ENCODE results near the gene FGFR3.

The FGFR3 gene

DNA sequence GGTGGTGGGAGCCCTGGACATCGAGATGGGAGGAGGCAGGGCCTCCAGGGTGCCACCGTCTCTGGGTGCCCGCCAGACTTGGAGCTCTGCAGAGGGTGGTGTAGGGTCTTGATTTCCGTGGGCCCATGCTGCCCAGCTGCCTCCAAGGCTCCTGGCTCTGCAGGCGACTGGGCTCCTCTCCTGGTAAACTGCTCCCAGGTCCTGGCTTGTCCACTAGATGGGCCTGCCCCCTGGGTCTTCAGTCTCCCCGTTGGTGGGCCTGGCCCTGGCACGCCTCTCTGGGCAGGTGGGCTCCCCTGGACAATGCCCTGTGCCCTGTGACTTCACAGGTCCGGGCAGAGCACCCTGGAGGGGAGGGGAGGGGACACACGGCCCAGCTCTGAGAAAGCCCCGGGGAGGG lies 7.7 kb downstream of the FGFR3 start:
- Histone ChIP-seq H2AFZ (ENCODE audit: low read depth, low read length) (no peak overlapping the region), H3K4me3 (ENCODE audit: low read length) (no peak overlapping the region), H3K27me3 (ENCODE audit: insufficient read depth, low read length) (no peaks in the 10 kb centered on the region)

DNA sequence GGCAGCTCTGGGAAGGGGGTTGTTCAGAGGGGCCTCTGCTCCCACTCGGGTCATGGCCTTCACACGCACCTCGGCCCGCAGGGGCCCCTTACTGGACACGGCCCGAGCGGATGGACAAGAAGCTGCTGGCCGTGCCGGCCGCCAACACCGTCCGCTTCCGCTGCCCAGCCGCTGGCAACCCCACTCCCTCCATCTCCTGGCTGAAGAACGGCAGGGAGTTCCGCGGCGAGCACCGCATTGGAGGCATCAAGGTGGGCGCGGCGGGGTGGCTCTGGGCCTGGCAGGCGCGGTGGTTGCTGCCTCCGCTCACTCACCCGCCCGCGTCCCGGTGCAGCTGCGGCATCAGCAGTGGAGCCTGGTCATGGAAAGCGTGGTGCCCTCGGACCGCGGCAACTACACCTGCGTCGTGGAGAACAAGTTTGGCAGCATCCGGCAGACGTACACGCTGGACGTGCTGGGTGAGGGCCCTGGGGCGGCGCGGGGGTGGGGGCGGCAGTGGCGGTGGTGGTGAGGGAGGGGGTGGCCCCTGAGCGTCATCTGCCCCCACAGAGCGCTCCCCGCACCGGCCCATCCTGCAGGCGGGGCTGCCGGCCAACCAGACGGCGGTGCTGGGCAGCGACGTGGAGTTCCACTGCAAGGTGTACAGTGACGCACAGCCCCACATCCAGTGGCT lies 8.3 kb downstream of the FGFR3 start:
- Histone ChIP-seq H2AFZ (ENCODE audit: low read depth, low read length) (no peak overlapping the region), H3K4me1 (ENCODE audit: insufficient read depth, low read length) (peaks cover 13% of the 10 kb centered on the region), H3K9me3 (ENCODE audit: low read length) (no peaks in the 10 kb centered on the region), H3K36me3 (ENCODE audit: insufficient read depth, low read length) (peaks cover 85% of the 10 kb centered on the region), H3K4me3 (ENCODE audit: low read length) (no peak overlapping the region), H3K27me3 (ENCODE audit: insufficient read depth, low read length) (no peaks in the 10 kb centered on the region)

More for the DNA sequence above, 7.7 kb downstream of the FGFR3 start:
- Histone ChIP-seq H3K9me3 (ENCODE audit: low read length) (no peaks in the 10 kb centered on the region), H3K4me1 (ENCODE audit: insufficient read depth, low read length) (peaks cover 19% of the 10 kb centered on the region), H3K36me3 (ENCODE audit: insufficient read depth, low read length) (peaks cover 79% of the 10 kb centered on the region)

DNA sequence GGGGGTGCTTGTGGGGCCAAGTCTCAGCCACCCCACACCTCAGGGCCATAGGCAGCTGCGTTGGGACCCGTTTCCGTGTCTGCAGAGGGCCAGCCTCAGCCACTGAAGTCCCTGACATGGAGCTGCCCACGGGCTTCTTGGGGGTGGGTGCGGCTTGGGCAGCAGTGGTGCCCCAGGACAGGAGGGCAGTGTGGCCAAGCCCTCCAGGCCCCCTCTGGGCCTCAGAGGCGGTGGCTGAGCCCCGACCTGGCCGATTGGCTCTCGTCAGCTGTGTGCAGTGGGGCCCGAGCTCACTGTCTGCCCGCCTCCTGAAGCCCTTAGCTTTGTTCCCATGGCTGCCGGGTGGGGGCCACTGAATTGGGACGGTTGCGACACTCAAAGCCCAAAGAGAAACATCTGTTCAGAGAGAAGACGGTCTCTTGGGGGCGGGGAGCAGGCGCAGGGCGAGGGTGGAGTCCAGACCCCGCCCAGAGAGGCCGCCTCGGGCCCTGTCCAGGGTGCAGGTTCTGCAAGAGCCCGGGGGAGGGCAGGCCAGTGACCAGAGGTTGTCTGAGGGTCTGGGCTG lies 9.1 kb downstream of the FGFR3 start:
- Histone ChIP-seq H2AFZ (ENCODE audit: low read depth, low read length) (no peak overlapping the region), H3K36me3 (ENCODE audit: insufficient read depth, low read length) (peaks cover 82% of the 10 kb centered on the region), H3K4me3 (ENCODE audit: low read length) (no peak overlapping the region), H3K27me3 (ENCODE audit: insufficient read depth, low read length) (no peaks in the 10 kb centered on the region), H3K9me3 (ENCODE audit: low read length) (no peaks in the 10 kb centered on the region), H3K4me1 (ENCODE audit: insufficient read depth, low read length) (peaks cover 5% of the 10 kb centered on the region)

DNA sequence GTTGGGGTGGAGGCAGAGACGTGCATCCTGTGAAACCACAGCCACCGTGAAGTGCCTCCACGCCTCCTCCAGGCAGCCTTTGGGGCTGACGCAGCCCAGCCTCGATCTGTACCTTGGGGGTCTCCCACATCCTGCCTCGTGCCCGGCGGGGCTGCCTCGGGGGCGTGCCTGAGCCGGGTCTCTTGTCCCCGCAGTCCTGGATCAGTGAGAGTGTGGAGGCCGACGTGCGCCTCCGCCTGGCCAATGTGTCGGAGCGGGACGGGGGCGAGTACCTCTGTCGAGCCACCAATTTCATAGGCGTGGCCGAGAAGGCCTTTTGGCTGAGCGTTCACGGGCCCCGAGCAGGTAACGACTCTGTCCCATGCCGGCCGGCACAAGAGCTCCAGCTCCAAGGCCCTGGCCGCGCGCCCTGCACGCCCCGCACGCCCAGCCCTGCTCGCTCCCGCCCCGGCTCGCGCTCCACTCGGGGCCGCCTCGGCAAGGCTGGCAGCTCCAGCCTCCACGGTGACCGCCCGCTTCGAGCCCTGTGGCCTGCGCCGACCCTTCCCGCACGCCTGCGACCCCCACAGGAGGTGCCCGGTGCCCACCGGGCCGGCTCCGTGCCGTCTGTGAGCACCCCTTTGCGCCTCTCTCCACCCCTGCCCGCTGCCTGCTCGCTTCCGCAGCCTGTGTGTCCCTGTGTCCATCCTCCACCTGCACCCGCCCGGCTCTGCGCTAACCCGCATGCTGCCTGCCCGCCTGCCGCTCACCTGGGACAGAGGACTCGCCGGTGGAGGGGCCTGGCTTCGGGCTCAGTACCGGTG lies 9.8 kb downstream of the FGFR3 start:
- H3K9me3 ChIP-seq (ENCODE audit: low read length) = no peaks in the 10 kb centered on the region
- H3K4me3 ChIP-seq (ENCODE audit: low read length) = no peak overlapping the region
- H3K27me3 ChIP-seq (ENCODE audit: insufficient read depth, low read length) = no peaks in the 10 kb centered on the region
- H3K4me1 ChIP-seq (ENCODE audit: insufficient read depth, low read length) = no peaks in the 10 kb centered on the region
- H3K36me3 ChIP-seq (ENCODE audit: insufficient read depth, low read length) = peaks cover 85% of the 10 kb centered on the region
- no peak overlapping the region for H2AFZ ChIP-seq (ENCODE audit: low read depth, low read length)

DNA sequence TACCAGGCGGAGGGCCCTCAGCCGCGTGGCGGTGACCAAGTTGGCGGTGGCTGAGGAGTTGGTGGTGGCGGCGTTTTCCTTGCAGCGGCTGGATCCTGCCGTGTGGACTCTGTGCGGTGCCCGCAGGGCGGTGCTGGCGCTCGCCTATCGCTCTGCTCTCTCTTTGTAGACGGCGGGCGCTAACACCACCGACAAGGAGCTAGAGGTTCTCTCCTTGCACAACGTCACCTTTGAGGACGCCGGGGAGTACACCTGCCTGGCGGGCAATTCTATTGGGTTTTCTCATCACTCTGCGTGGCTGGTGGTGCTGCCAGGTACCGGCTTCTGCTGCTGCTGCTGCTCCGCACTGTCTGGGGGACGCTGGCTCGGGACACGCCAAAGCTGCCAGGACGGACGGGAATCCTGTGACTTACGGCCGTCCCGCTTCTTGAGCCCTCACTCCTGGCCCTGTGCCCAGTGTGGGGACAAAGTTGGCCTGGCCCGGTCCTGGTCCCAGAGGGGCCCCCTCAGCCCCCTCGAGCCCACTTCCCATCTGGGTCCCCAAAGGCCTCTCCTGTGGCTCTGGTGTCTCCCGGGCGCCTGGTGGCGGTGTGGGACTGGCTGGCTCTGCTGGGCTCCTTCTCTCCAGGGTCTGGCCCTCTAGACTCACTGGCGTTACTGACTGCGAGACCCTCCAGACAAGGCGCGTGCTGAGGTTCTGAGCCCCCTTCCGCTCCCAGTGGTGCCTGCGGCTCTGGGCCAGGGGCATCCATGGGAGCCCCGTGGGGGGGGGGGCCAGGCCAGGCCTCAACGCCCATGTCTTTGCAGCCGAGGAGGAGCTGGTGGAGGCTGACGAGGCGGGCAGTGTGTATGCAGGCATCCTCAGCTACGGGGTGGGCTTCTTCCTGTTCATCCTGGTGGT lies 10.7 kb downstream of the FGFR3 start:
- H3K27me3 ChIP-seq (ENCODE audit: insufficient read depth, low read length) = no peaks in the 10 kb centered on the region
- no peaks in the 10 kb centered on the region for H3K9me3 ChIP-seq (ENCODE audit: low read length)
- peaks cover 85% of the 10 kb centered on the region for H3K36me3 ChIP-seq (ENCODE audit: insufficient read depth, low read length)
- H3K4me3 ChIP-seq (ENCODE audit: low read length) = no peak overlapping the region
- no peak overlapping the region for H2AFZ ChIP-seq (ENCODE audit: low read depth, low read length)
- no peaks in the 10 kb centered on the region for H3K4me1 ChIP-seq (ENCODE audit: insufficient read depth, low read length)

DNA sequence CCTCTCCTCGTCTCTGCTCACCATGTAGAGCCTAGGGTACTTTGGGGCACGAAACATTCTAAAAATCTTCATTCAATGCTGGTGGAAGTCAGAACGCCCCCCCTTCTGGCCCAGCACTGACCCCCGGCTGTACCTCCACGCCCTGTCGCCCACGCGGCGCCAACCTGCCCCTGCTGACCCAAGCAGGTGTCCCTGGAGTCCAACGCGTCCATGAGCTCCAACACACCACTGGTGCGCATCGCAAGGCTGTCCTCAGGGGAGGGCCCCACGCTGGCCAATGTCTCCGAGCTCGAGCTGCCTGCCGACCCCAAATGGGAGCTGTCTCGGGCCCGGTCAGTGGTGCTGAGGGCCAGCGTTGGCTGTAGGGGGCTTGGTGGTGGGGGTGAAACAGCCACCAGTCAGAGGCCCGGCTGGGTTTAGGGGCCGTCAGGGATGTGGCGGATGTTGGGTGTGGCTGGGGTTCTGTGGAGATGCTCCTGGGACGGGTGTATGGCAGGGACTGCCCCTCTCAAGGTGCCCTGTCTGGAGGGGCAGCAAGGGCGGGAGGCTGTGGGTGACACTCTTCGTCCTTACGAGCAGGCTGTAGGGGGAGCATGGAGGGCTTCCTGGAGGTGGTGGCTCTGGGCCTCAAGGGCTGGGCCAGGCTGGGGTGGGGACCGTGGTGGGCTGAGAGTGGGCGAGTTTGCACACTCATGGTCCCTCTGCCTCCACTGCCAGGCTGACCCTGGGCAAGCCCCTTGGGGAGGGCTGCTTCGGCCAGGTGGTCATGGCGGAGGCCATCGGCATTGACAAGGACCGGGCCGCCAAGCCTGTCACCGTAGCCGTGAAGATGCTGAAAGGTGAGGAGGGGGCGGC lies 11.8 kb downstream of the FGFR3 start:
- Histone ChIP-seq H3K4me1 (ENCODE audit: insufficient read depth, low read length) (peaks cover 2% of the 10 kb centered on the region), H2AFZ (ENCODE audit: low read depth, low read length) (no peak overlapping the region), H3K9me3 (ENCODE audit: low read length) (no peaks in the 10 kb centered on the region), H3K27me3 (ENCODE audit: insufficient read depth, low read length) (no peaks in the 10 kb centered on the region), H3K4me3 (ENCODE audit: low read length) (no peak overlapping the region), H3K36me3 (ENCODE audit: insufficient read depth, low read length) (peaks cover 74% of the 10 kb centered on the region)

DNA sequence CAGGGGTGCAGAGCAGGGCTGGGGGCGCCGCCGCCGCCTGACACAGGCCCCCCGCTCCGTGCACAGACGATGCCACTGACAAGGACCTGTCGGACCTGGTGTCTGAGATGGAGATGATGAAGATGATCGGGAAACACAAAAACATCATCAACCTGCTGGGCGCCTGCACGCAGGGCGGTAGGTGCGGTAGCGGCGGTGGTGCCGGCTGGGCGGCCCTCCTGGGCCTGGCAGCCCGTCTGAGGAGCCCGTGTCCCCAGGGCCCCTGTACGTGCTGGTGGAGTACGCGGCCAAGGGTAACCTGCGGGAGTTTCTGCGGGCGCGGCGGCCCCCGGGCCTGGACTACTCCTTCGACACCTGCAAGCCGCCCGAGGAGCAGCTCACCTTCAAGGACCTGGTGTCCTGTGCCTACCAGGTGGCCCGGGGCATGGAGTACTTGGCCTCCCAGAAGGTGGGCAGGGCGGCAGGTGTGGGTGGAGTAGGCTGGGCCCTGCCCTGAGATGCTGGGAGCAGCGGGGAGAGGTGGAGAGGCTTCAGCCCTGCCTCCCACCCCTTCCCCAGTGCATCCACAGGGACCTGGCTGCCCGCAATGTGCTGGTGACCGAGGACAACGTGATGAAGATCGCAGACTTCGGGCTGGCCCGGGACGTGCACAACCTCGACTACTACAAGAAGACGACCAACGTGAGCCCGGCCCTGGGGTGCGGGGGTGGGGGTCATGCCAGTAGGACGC lies 12.6 kb downstream of the FGFR3 start:
- H3K36me3 ChIP-seq (ENCODE audit: insufficient read depth, low read length) = peaks cover 68% of the 10 kb centered on the region
- H3K4me1 ChIP-seq (ENCODE audit: insufficient read depth, low read length) = peaks cover 2% of the 10 kb centered on the region
- no peaks in the 10 kb centered on the region for H3K27me3 ChIP-seq (ENCODE audit: insufficient read depth, low read length)
- no peak overlapping the region for H3K4me3 ChIP-seq (ENCODE audit: low read length)
- H3K9me3 ChIP-seq (ENCODE audit: low read length) = no peaks in the 10 kb centered on the region
- H2AFZ ChIP-seq (ENCODE audit: low read depth, low read length) = no peak overlapping the region

DNA sequence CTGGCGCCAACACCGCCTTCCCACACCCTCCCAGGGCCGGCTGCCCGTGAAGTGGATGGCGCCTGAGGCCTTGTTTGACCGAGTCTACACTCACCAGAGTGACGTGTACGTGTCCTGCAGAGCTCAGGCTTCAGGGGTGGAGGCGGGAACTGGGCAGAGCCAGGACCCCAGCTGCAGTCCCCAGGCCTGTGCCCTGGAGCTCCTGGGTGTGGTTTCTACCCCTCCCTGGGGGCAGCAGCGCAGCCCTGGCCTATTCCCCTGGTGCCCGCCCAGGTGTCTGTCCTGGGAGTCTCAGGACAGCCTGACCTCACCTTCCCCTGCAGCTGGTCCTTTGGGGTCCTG lies 13.1 kb downstream of the FGFR3 start:
- no peaks in the 10 kb centered on the region for H3K9me3 ChIP-seq (ENCODE audit: low read length)
- H3K27me3 ChIP-seq (ENCODE audit: insufficient read depth, low read length) = no peaks in the 10 kb centered on the region
- H3K36me3 ChIP-seq (ENCODE audit: insufficient read depth, low read length) = peaks cover 62% of the 10 kb centered on the region

DNA sequence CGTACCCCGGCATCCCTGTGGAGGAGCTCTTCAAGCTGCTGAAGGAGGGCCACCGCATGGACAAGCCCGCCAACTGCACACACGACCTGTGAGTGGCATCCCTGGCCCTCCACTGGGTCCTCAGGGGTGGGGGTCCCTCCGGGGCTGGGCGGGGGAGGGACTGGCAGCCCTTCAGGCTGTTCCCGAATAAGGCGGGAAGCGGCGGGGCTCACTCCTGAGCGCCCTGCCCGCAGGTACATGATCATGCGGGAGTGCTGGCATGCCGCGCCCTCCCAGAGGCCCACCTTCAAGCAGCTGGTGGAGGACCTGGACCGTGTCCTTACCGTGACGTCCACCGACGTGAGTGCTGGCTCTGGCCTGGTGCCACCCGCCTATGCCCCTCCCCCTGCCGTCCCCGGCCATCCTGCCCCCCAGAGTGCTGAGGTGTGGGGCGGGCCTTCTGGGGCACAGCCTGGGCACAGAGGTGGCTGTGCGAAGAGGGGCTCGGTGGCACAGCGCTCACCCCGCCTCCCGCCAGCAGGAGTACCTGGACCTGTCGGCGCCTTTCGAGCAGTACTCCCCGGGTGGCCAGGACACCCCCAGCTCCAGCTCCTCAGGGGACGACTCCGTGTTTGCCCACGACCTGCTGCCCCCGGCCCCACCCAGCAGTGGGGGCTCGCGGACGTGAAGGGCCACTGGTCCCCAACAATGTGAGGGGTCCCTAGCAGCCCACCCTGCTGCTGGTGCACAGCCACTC lies 13.7 kb downstream of the FGFR3 start:
- H3K4me3 ChIP-seq (ENCODE audit: low read length) = no peak overlapping the region
- no peaks in the 10 kb centered on the region for H3K27me3 ChIP-seq (ENCODE audit: insufficient read depth, low read length)
- peaks cover 58% of the 10 kb centered on the region for H3K36me3 ChIP-seq (ENCODE audit: insufficient read depth, low read length)
- peaks cover 2% of the 10 kb centered on the region for H3K4me1 ChIP-seq (ENCODE audit: insufficient read depth, low read length)
- no peaks in the 10 kb centered on the region for H3K9me3 ChIP-seq (ENCODE audit: low read length)
- no peak overlapping the region for H2AFZ ChIP-seq (ENCODE audit: low read depth, low read length)

More for the DNA sequence above, 13.1 kb downstream of the FGFR3 start:
- Histone ChIP-seq H2AFZ (ENCODE audit: low read depth, low read length) (no peak overlapping the region), H3K4me3 (ENCODE audit: low read length) (no peak overlapping the region), H3K4me1 (ENCODE audit: insufficient read depth, low read length) (peaks cover 2% of the 10 kb centered on the region)

DNA sequence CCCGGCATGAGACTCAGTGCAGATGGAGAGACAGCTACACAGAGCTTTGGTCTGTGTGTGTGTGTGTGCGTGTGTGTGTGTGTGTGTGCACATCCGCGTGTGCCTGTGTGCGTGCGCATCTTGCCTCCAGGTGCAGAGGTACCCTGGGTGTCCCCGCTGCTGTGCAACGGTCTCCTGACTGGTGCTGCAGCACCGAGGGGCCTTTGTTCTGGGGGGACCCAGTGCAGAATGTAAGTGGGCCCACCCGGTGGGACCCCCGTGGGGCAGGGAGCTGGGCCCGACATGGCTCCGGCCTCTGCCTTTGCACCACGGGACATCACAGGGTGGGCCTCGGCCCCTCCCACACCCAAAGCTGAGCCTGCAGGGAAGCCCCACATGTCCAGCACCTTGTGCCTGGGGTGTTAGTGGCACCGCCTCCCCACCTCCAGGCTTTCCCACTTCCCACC lies 14.3 kb downstream of the FGFR3 start:
- Histone ChIP-seq H3K27me3 (ENCODE audit: insufficient read depth, low read length) (no peaks in the 10 kb centered on the region), H3K36me3 (ENCODE audit: insufficient read depth, low read length) (peaks cover 52% of the 10 kb centered on the region), H3K9me3 (ENCODE audit: low read length) (no peaks in the 10 kb centered on the region), H3K4me3 (ENCODE audit: low read length) (no peak overlapping the region), H3K4me1 (ENCODE audit: insufficient read depth, low read length) (peaks cover 2% of the 10 kb centered on the region), H2AFZ (ENCODE audit: low read depth, low read length) (no peak overlapping the region)

DNA sequence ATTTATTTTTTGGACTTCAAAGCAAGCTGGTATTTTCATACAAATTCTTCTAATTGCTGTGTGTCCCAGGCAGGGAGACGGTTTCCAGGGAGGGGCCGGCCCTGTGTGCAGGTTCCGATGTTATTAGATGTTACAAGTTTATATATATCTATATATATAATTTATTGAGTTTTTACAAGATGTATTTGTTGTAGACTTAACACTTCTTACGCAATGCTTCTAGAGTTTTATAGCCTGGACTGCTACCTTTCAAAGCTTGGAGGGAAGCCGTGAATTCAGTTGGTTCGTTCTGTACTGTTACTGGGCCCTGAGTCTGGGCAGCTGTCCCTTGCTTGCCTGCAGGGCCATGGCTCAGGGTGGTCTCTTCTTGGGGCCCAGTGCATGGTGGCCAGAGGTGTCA lies 15.3 kb downstream of the FGFR3 start:
- no peak overlapping the region for H2AFZ ChIP-seq (ENCODE audit: low read depth, low read length)
- H3K27me3 ChIP-seq (ENCODE audit: insufficient read depth, low read length) = no peaks in the 10 kb centered on the region
- H3K4me3 ChIP-seq (ENCODE audit: low read length) = no peak overlapping the region
- H3K4me1 ChIP-seq (ENCODE audit: insufficient read depth, low read length) = peaks cover 2% of the 10 kb centered on the region
- H3K36me3 ChIP-seq (ENCODE audit: insufficient read depth, low read length) = peaks cover 47% of the 10 kb centered on the region
- no peaks in the 10 kb centered on the region for H3K9me3 ChIP-seq (ENCODE audit: low read length)
